Measurements from ENCODE around the gene C1orf87.

- no peak for TF ChIP-seq POLR2A (IDR thresholded peaks at IDR 0.05; ENCODE audit: low read depth, low read length)
- no peak for TF ChIP-seq TAF1 (IDR thresholded peaks at IDR 0.05; ENCODE audit: low read depth, low read length)
- TF ChIP-seq POLR2AphosphoS5 (IDR thresholded peaks at IDR 0.05; ENCODE audit: low read depth, low read length) = no peak
Measured at GRCh38 chr1:60065199-60065598, 8.4 kb downstream of the C1orf87 start.

All from GM12891 (cell line).